ENCODE measurements around the gene PTPRA.
"Not testable (repeated sequence)": the region's sequence is repeated elsewhere in the genome, so short reads cannot be mapped to it uniquely, and the experiment has no call there.

PTPRA gene

DNA sequence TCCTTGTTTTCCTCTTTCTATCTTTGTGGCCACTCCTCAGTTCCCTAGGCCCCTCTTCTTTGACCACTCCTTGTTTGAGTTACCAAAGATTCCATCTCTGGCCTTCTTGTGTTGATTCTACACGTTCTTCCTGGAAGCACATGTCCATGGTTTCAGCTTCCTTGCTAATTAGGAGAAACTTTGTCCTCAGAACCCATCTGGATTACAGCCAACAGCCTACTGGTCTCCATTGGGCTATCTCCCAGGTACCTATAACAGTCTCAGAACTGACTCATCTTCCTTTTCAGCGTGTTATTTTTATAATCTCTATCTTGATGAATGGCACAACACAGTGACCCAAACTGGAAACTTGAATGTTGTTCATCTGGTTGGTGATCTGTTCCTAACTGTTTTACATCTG lies 17.5 kb downstream of the PTPRA start:
- DNase-seq: no peak

DNA sequence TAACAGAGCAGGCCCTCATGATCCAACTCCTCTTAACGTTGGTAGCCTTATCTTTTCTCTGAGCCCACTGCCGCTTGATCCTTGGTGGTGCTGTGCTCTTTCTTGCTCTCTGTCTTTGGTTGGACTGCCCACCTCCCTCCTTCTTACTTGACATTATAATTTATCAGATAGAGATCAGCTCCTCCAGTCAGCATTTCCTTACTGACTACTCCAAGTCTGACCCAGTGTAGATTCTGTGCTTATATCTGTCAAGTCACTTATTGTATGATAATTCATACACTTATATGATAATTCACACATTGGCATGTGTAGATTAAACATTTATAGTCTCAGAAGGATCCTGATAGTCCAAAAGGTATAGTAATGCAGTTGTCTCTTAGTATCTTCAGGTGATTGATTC lies 18.1 kb downstream of the PTPRA start:
- DNase-seq: no peak

DNA sequence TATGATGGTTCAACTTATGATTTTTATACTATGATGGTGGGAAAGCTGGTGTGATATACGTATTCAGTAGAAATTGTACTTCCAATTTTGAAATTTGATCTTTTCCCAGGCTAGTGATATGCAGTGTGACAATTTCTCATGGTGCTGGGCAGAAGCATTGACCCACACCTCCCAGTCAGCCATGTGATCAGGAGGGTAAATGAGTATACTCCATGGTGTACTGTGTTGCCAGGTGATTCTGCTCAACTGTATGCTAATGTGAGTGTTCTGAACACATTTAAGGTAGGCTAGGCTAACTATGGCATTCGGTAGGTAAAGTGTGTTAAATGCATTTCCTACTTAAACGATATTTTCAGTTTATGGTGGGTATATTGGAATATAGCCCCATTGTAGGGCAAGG lies 19.1 kb downstream of the PTPRA start:
- DNase-seq: no peak

DNA sequence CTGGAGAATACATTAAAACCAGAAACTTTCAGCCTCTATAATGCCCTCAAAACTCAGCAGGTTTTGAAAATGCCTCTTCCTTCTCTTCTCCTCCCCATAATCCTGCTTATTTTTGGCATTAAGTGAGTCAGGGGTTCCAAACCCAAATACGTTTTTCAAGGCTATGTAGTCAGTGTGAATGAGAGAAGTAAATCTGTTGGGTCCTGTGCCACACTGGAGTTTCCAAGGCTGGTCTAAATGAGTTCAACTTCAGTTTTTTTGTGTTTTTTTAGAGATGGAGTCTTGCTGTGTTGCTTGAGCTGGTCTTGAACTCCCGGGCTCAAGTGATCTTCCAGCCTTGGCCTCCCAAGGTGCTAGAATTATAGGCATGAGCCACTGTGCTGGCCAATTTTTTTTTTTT lies 20.9 kb downstream of the PTPRA start:
- DNase-seq: no peak

DNA sequence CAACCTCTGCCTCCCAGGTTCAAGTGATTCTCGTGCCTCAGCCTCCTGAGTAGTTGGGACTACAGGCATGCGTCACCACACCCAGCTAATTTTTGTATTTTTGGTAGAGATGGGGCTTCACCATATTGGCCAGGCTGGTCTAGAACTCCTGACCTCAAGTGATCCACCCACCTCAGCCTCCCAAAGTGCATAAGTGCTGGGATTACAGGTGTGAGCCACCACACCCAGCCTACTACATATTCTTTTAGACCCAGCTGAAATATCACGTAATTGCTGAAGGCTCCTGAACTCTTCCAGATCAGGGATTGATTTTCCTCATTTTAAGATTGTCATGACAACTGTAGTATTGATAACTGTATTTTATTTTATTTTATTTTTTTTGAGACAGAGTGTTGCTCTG lies 21.9 kb downstream of the PTPRA start:
- not testable (repeated sequence) for DNase-seq

DNA sequence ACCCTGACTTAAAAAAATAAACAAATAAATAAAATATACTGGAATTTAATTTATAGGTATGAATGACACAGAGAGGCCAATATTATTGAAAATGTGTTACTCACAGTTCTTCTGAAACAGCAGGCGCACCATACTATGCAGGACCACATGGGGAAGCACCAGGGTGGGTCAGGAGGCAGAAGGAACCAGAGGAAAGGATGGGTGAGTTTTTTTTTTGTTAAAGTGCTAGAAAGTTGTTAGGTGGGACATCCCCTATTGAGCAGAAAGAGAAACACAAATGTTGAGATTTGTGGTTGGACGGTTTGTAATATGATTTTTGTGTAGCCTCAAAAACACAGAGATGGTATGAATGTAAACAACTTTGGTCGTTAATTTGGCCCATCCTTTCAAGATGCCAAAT lies 26.0 kb downstream of the PTPRA start:
- no peak for DNase-seq

DNA sequence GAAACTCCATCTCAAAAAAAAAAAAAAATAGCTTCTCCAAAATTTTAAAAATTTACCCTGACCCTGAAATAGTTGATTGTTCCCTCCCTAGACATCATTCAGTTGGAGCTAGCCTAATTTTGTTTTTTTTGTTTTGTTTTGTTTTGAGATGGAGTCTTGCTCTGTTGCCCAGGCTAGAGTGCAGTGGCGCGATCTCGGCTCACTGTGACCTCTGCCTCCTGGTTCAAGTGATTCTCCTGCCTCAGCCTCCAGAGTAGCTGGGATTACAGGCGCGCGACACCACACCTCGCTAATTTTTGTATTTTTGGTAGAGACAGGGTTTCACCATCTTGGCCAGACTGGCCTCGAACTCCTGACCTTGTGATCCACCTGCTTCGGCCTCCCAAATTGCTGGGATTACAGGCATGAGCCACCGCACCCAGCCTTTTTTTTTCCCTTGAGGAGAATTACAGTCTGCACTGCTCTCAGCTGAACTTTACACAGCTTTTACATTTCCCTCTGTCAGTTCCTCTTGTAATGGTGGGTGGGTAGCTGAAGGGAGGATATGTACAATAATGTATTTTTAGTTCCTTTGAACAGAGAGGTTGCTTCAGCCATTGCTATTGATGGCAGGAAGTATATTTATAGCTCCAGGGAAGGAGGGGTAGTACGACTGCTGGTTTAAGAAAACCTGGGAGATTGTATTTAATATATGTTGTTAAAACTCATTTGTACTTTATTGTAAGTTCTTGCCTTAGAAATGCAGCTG lies 27.7 kb downstream of the PTPRA start:
- no peak for DNase-seq

DNA sequence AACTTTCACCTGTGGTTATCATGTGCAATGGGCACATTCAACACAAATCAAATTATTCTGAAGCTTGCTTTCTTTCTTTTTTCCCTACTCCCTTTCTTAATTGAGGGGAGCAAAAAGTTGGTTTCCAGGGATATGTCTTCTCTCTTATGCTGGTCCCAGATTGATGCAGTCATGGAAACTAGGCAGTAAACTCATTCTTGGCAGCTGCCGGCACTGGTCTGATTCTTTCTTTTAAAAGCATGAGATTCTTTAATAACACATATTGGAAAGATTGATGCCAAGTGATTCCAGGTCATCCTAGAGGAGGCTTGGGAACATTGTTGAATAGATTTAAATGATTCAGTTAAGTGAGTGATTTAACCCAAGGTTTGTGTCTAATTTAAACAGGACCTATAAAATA lies 29.0 kb downstream of the PTPRA start:
- DNase-seq: no peak

DNA sequence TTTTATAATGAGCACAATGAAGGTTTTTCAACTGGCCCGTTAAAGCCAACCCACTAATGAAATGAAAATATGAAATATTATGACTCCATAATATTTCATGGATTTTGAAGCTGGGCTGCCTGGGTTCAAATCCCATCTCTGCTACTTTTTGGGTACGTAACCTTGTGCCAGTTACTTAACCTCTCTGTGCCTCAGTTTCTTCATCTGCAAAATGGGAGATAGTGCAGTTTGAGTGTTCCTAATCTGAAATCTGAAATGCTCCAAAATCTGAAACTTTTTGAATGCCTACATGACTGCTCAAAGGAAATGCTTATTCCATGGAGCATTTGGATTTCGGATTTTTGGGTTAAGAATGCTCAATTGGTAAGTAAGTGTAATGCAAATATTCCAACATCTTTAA lies 29.5 kb downstream of the PTPRA start:
- DNase-seq: no peak

DNA sequence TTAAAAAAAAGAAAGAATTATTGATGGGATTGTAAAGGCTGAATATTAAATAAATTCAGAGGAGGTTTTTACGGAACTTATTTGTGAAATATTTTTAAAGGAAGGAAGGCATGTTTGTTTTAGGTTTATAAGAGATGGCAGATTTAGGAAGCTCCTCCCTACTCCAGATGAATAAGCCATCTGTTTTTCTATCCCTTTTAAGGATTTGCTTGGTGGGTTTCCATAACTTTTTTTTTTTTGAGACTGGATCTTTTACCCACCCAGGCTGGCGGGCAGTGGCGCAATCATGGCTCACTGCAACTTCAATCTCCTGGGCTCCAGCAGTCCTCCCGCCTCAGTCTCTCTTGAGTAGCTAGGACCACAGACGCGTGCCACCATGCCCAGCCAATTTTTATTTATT lies 30.4 kb downstream of the PTPRA start:
- no peak for DNase-seq

DNA sequence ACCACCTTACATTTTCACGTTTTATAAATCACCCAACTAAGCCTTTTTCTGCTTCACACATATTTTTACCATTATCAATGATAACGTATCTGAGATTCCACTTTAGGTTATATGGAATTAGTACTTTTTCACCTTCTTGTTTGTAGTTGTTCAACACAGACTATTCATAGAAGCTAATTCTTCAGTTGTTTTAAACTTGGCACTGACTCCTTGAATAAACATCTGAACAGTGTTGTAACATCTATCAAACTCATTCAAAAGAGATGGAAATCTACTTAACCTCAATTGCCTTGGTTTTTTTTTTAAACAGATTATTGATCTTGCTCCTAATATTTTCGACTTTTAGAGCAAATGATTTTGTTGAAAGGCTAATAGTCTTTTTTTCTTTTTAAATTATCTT lies 34.2 kb downstream of the PTPRA start:
- DNase-seq: no peak

DNA sequence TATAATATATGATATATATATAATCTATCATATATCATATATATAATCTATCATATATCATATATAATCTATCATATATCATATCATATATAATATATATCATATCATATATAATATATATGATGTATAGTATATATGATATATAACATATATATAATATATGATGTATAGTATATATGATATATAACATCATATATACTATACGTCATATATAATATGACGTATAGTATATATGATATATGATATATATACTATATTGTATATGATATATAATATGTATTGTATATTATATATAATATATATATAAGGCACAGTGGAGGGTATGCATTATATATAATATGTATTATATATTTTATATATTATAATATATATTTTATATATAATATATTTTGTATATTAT lies 36.7 kb downstream of the PTPRA start:
- DNase-seq: no peak

DNA sequence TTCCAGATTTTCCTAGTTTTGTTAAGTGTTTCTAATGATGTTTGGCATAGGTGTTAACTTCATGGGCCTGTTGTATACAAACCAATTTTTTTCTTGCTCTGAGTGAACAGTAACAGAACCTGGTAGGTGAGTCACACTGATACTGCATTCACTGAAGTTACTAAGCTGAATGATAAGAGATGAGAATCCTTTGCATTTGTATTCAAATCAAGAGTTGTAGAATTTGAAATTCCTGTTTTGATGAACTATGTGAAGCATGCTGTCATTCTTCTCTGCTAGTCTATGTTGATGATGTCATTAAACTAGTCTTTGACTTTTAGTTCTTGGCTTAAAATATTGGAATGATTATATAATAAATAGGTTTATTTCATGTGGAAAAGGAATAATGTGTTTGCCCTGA lies 37.9 kb downstream of the PTPRA start:
- no peak for DNase-seq

DNA sequence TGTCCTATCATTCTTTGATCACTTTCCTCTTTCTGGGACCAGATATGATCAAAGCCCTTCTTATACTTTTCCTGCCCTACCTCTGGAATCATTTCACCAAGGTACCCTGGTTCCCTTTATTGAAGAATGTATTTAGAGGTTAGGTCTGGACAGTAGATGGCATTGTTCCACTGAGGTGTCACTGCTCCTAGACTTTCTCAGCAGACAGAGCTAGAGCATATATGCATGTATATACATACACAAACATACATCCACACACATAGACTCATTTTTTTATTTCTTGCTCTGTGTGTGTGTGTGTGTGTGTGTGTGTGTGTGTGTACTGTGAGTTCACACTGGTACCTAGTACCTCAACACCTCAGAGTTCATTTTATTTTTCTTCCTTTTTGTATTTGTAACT lies 40.9 kb downstream of the PTPRA start:
- DNase-seq: no peak

DNA sequence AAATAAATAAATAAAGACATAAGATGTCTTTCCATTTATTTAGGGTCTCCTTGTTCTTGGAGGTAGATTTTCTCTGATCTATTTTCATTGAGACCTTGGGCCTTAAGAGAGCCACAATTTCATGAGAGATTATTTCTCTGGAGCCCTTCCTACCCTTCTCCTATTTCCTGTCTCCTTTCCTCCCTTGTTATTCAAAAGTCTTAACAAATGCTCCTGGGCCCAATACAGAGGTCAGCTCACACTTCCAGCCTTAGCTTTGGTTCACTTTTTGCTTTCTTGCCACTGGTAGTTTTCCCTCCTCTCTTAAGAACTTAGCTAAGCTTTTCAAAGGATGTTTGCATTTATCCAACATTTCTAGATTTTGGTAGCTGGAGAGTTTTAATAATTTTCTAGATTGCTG lies 44.0 kb downstream of the PTPRA start:
- no peak for DNase-seq

DNA sequence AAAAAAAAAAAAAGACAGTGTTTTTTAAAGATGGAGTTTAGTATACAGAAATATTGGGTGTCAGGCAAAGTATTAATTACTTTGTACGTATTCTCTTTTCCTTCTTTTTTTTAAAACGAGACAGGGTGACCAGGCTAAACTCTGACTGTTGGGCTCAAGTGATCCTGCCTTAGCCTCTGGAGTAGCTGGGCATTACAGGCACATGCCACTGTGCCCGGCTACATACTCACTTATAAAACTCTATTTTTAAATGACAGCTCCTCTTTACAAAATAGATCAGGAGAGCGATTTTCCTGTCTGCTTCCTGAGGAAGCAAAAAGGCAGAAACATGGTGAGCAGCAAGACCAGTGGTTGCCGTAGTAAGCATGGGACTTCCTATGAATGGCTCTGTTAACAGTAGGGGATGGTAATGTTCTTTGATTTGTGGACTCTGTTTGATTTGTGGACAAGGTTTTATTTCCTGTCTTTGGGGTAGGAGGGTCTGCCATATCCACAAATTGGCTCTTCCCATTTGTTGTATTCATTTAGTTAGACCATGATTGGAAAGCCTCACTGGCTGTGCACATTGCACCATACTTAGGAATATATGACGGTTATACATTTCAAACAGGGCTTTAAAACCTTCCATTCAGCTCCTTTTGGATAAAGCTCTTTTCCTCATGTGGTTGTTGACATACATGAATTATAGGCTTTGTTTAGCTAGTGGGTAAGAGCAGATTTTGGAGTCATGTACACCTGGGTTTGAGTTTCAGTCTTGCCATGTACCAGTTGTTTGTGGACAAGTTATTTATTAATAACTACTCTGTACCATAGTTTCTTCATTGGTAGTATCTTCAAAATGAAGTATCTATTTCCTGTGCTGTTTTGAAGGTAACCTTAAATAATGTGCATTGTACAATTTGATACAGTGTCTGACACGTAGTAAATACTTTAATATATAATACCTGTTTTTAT lies 45.1 kb downstream of the PTPRA start:
- DNase-seq: peak; percentile 8

DNA sequence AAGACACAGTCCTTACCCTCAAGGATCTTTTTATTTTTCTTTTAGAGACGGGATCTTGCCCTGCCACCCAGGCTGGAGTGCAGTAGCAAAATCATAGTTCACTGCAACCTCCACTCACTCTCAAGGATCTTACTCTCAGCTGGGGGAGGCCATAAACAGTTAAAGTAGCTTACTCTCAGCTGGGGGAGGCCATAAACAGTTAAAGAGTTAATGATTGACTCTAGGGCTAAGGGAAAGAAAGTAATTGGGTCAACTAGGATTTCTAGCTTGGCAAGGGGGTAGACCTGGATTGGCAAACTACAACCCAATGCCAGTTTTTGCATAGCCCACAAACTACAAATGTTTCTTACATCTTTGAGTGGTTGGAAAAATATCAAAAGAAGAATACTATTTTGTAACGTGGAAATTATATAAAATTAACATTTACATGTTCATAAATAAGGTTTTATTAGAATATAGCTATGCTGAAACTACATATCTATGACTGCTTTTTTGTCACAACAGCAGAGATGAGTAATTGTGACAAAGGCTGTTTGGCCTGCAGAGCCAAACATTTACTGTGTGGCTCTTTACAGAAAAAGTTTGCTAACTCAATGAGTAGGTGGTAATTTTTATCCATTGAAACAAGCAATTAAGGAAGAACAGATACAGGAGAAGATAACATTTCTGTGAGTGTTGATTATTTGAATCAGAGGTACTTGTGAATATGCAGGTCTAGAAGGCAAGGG lies 46.4 kb downstream of the PTPRA start:
- DNase-seq: no peak

DNA sequence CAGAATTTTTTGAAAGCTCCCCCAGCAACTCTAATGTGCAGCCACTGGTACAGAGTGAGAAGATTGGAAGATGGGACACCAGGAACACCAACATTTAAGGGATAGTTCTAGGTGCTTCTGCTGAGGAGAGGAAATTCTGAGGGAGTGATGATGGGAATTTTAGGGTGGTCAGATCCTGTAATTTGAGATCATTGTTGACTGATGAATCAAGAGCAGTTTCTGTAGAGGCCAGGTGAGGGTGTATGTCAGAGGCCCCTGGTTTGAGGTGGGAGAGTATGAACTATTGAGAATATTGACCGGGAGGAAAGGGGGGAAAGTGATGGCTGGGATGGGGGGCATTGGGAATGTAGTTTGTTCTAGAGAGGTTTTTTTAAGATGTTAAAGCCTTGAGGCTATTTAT lies 47.2 kb downstream of the PTPRA start:
- DNase-seq: peak; percentile 15

DNA sequence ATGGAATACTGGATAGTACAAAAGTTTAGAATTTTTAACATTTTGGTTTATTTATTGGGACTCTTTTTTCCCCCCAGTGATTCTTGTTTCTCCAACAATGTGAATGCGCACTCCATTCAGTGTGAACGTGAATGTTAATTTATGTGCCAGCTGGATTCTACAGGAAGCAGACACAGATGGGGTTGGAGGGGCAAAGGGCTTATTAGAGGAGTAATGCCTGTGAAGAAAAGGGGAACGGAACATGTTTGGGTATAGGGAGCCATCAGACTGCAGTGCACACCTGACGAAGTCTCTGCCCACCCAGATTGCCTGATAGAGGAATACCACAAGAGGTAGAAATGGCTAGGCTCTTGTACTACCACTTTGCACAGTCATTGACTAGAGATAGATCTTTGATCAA lies 48.2 kb downstream of the PTPRA start:
- no peak for DNase-seq

DNA sequence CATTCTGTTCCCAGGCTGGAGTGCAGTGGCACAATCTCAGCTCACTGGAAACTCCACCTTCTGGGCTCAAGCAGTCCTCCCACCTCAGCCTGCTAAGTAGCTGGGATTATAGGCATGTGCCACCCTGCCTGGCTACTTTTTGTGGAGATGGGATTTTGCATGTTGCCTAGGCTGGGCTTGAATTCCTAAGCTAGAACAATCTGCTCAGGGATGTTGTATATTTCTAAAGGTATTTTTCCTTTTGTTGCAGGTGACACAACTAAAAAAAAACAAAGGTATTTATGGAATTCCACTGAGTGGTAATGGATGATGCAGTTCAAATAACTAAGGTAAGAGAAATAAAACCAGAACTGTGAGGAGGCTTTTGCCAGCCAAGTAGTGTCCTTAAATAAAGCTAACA lies 49.7 kb downstream of the PTPRA start:
- DNase-seq: no peak

DNA sequence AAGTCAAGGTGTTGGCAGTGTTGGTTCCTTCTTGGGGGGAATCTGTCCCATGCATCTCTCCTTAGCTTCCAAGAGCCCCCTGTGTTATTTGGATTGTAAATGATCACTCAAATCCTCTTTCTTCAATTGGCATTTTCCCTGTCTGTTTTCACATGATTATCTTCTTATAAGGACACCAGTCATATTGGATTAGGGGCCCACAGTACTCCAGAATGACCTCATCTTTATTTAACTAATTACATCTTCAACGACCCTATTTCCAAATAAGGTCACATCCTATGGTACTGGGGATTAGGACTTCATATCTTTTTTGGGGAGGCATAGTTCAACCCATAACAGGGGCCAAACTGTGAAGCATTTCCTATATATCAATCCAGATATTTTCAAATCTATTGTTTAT lies 57.3 kb downstream of the PTPRA start:
- DNase-seq: peak; percentile 7

DNA sequence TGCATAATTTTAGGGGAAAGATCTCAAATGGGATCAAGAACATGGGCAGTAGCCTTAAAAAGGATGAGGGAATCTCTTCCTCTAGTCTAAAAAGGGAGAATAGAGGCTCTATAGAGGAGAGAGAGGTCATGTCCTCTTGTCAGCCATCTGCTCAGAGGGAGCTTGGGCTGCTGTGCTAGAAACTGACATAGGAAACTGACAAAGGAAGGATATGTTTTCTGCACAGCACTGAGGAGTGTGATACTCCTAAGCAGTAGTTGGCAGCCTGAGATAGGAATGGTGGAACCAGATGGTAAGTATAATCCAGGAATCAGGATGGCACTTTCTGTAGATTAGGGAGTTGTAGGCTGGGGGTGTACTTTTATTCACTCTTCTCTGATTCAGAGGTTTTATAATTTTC lies 59.2 kb downstream of the PTPRA start:
- DNase-seq: no peak

DNA sequence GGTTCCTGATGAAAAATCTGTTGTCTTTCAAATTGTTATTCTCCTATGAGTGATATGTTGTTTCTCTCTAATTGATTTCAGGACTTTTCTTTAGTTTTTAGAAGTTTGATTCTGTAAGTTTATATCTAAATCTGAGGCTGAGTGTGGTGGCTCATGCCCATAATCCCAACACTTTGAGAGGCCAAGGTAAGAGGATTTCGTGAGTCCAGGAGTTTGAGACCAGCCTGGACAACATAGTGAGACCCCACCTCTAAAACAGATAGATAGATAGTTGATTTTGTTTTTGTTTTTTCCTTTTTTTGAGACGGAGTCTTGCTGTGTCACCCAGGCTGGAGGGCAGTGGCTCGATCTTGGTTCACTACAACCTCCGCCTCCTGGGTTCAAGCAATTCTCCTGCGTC lies 64.6 kb downstream of the PTPRA start:
- no peak for DNase-seq

DNA sequence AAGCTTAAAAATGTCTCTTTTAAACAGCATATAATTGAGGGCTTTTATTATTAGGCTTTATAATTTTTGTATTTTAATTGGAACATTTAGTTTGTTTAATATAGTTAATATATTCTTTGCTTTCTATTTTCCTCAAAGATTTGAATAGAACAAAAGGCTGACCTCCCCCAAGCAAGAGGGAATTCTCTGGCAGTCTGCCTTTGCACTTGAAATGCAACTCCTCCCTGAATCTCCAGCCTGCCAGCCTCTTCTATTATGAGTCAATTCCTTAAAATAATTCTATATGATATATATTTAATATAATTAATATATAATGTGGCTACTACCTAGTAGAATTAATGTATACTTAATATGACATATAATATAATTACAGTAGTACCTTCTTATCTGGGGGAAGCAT lies 69.2 kb downstream of the PTPRA start:
- DNase-seq: no peak
